Tibial artery (tissue), 4 donors: Measurements from ENCODE around the gene STX16.

Source experiments
- DNase-seq, 2 donors: peaks; one replicate each; pipeline ENCODE4 v3.0.0-alpha.2; 2019
- H3K27ac ChIP-seq, 2 donors: fragments of 200-600 bp; sonication (generic) in 1 of 2; 1 replicate in 1 of 2; 2 replicates in 1 of 2; pipeline ENCODE4 v1.5.1; 2018 to 2019; ENCODE audit warnings: mild to moderate bottlenecking in 1 of 2
- H3K27me3 ChIP-seq, 2 donors: fragments of 200-600 bp; sonication (generic) in 1 of 2; one replicate each; pipeline versions ENCODE4 v1.5.1 to v1.6.0; 2016 to 2019
- H3K36me3 ChIP-seq, 3 donors: fragments of 200-600 bp; sonication (generic) in 2 of 3; one replicate each; pipeline ENCODE4 v1.5.1; 2016 to 2019; ENCODE audit warnings: mild to moderate bottlenecking in 2 of 3
- H3K4me1 ChIP-seq, 4 donors: fragments of 200-600 bp; sonication (generic) in 2 of 4; 1 replicate in 3 of 4; 2 replicates in 1 of 4; pipeline ENCODE4 v1.5.1; 2016 to 2019
- H3K4me3 ChIP-seq, 2 donors: fragments of 200-600 bp; sonication (generic) in 1 of 2; 1 replicate in 1 of 2; 2 replicates in 1 of 2; pipeline ENCODE4 v1.5.1; 2018 to 2019; ENCODE audit warnings: mild to moderate bottlenecking in 2 of 2
- H3K9me3 ChIP-seq, 3 donors: fragments of 200-600 bp; sonication (generic) in 1 of 3; one replicate each; pipeline ENCODE4 v1.5.1; 2016 to 2019
- intact Hi-C: fragments of 100-400 bp; cut with DNase I; formaldehyde crosslinking; loops from one replicate; pipeline ENCODE4 v1.15.0; 2023; ENCODE audit warnings: low total_unique reads
- TF ChIP-seq, protein P1 (sequence below), 2 experiments: fragments of 200-600 bp in 1 of 2; fragments of 450-650 bp in 1 of 2; IDR thresholded peaks; one replicate each; pipeline ENCODE4 v1.5.1; 2017 to 2019; ENCODE audit warnings: antibody characterized with exemption in 2 of 2, mild to moderate bottlenecking in 1 of 2, moderate library complexity in 1 of 2

The STX16 gene

DNA sequence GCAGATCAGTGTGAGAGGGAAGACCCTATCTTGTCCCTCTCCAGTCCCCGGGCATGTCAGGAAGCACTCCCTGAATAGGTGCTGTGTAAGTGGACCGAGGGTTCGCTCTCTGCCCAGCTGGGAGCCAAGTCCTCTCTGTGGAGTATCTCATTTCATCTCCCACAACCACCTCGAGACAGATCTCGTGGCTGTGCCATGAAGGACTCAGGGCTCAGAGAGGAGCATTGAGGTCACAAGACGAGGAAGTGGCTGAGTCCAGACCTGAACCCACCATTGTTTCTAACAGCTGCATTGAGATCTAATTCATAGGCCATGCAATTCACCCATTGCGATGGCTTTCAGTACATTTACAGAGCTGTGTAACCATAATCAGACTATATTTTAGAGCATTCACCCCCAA is 34.7 kb upstream of the STX16 start:
- intact Hi-C loops = no loop called here
- H3K27ac ChIP-seq = no peak overlapping the region
- TF ChIP-seq, protein P1, sequence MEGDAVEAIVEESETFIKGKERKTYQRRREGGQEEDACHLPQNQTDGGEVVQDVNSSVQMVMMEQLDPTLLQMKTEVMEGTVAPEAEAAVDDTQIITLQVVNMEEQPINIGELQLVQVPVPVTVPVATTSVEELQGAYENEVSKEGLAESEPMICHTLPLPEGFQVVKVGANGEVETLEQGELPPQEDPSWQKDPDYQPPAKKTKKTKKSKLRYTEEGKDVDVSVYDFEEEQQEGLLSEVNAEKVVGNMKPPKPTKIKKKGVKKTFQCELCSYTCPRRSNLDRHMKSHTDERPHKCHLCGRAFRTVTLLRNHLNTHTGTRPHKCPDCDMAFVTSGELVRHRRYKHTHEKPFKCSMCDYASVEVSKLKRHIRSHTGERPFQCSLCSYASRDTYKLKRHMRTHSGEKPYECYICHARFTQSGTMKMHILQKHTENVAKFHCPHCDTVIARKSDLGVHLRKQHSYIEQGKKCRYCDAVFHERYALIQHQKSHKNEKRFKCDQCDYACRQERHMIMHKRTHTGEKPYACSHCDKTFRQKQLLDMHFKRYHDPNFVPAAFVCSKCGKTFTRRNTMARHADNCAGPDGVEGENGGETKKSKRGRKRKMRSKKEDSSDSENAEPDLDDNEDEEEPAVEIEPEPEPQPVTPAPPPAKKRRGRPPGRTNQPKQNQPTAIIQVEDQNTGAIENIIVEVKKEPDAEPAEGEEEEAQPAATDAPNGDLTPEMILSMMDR (IDR thresholded peaks at IDR 0.05) = no peak
- H3K4me3 ChIP-seq = no peak overlapping the region
- H3K27me3 ChIP-seq = no peaks in the 10 kb centered on the region
- H3K36me3 ChIP-seq = no peaks in the 10 kb centered on the region
- no peak for DNase-seq
- H3K4me1 ChIP-seq = peaks cover 0 to 29% (median 18%) of the 10 kb centered on the region in 4 donors
- H3K9me3 ChIP-seq = no peaks in the 10 kb centered on the region

GRCh38 chr20:58617158-58617557 is 33.9 kb upstream of the STX16 start:
- Histone ChIP-seq H3K9me3 (no peaks in the 10 kb centered on the region), H3K4me1 (peaks cover 0 to 21% (median 11%) of the 10 kb centered on the region in 4 donors), H3K27ac (no peak overlapping the region), H3K4me3 (no peak overlapping the region), H3K27me3 (no peaks in the 10 kb centered on the region), H3K36me3 (no peaks in the 10 kb centered on the region)
- no peak for DNase-seq
- TF ChIP-seq, protein P1 (IDR thresholded peaks at IDR 0.05) = no peak
- intact Hi-C loops = no loop called here

DNA sequence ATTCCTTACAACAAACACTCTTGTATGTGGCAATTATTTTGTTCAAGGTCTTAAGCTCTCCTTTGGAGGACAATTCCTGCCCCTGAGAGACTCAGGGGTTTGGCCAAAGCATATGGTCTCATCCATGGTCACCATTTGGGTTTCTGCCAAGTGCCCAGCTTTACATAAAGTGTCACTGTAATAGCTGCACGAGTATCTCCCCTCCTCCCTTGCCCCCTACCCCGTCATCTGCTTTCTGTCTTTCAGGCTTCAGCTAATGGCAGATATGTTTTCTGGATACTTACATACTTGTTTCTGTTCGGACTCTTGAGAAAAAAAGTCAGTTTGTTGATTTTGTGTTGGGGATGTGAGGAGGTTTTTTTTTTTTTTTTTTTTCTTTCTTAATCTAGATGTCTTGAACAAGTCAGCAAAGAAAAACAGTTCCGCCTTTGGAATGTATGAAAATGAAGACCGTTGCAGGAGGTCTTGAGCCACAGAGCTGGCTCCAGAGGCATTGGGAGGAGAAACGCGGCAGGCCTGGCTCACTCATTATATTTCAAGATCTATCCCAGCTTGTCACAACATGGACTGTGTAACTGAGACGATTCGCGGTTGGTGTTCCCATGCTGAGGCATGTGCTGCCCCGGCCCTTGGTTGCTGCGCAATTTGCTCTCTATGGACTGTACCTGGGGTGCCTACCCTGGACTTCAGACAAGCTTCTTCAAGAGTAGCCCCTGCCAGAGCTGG is 32.6 kb upstream of the STX16 start:
- H3K4me3 ChIP-seq = no peak overlapping the region
- TF ChIP-seq, protein P1 (IDR thresholded peaks at IDR 0.05) = no peak
- intact Hi-C loops = no loop called here
- no peaks in the 10 kb centered on the region for H3K9me3 ChIP-seq
- peak in 1 of 2 donors; percentile 51 for DNase-seq
- peaks cover 0 to 8% (median 3%) of the 10 kb centered on the region in 4 donors for H3K4me1 ChIP-seq
- no peaks in the 10 kb centered on the region for H3K27me3 ChIP-seq
- H3K36me3 ChIP-seq = no peaks in the 10 kb centered on the region
- H3K27ac ChIP-seq = peak overlapping the region in 1 of 2 donors; percentile 35

DNA sequence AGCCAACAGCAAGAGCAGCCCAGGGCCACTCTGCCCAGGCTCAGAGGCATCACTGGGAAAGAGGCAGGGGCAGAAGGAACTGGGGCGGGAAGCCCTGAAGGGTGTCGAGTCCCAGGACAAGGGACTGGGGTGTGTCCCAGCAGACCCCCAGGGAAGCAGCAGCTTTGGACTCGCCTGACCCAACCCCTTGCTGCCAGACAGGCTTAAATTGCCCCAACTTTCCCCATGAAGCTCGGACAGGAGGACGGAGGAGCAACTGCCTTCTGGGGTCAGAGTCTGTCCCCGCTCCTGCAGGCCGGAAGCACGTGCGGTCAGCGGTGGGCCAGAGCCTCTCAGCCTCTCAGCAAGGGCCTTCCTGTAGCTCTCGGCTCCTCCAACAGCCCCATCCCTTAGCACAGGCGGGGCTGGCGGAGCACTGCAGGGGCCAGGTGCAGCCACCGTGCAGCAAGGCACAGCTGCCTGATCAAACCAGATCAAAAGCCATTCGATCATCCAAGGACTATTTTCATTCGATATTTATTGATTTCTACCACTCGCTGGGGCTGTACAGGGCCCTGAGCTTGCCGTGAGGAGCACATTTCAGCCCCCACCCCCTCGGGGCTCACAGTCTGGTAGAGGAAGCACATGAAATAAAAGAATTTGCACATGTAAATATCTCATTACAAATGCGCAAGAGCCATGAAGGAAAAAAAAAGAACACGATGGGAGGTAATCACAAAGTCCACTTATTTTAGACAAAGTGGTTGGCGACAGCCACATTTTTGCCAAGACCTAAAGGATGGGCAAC is 31.8 kb upstream of the STX16 start:
- Histone ChIP-seq H3K9me3 (no peaks in the 10 kb centered on the region), H3K27me3 (no peaks in the 10 kb centered on the region), H3K4me1 (peaks cover 0 to 14% (median 5%) of the 10 kb centered on the region in 4 donors), H3K27ac (peak overlapping the region in 1 of 2 donors; percentile 35), H3K4me3 (no peak overlapping the region), H3K36me3 (no peaks in the 10 kb centered on the region)
- intact Hi-C loops = no loop called here
- TF ChIP-seq, protein P1 (IDR thresholded peaks at IDR 0.05) = no peak
- no peak for DNase-seq

DNA sequence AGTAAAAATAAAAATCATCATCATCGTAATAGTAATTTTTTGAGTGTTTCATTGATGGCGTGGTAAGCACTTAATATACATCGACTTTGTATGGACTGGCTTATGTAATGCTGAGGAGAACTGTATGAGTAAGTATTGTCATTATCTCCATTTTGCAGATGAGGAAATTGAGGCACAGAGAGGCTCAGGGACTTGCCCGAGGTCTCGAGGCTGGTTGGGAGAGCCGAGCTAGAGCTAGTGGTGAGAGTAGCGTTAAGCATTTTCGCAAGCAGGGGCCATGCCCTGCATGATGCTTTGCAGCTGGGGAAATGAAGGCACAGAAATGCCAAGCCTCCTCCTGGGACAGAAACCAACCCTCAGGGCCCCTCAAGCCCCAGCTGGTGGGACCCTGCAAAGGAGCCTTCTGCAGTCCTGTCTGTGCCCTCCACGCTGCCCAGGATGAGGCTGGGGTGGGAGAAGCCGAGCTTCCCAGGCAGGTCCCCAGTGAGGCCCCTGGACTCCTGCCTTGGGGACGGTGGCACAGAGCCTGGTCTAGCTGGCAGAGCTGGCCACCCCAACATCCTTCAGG is 31.1 kb upstream of the STX16 start:
- peaks cover 0 to 16% (median 7%) of the 10 kb centered on the region in 4 donors for H3K4me1 ChIP-seq
- no peak for DNase-seq
- no peak overlapping the region for H3K27ac ChIP-seq
- H3K27me3 ChIP-seq = no peaks in the 10 kb centered on the region
- intact Hi-C loops = no loop called here
- TF ChIP-seq, protein P1 (IDR thresholded peaks at IDR 0.05) = no peak
- no peak overlapping the region for H3K4me3 ChIP-seq
- no peaks in the 10 kb centered on the region for H3K36me3 ChIP-seq
- H3K9me3 ChIP-seq = no peaks in the 10 kb centered on the region
